HFFc6 (cell line): ENCODE results near the gene EFNB2. TPM values are rescaled to one million over a fixed set of nuclear protein-coding genes. Genes with fewer than 3 reads are reported as not detected.

Experiments
- DNase-seq: peaks from one replicate; pipeline ENCODE4 v3.0.0-alpha.2; 2018
- H3K27ac Mint-ChIP-seq: 2 replicates; pipeline ENCODE4 v1.8.0; 2020; ENCODE audit warnings: mild to moderate bottlenecking, mixed read lengths
- H3K27me3 Mint-ChIP-seq: 2 replicates; pipeline ENCODE4 v1.8.0; 2021; ENCODE audit warnings: mild to moderate bottlenecking, moderate library complexity, mixed read lengths; ENCODE audit not compliant: insufficient read depth
- H3K36me3 Mint-ChIP-seq: 2 replicates; pipeline ENCODE4 v1.8.0; 2021; ENCODE audit warnings: low read depth, mixed read lengths
- H3K4me1 Mint-ChIP-seq: 2 replicates; pipeline ENCODE4 v1.8.0; 2020; ENCODE audit warnings: low read depth, mixed read lengths
- H3K4me3 Mint-ChIP-seq: 2 replicates; pipeline ENCODE4 v1.8.0; 2020; ENCODE audit warnings: mild to moderate bottlenecking, moderate library complexity, mixed read lengths
- H3K9me3 Mint-ChIP-seq: 2 replicates; pipeline ENCODE4 v1.8.0; 2020; ENCODE audit warnings: mild to moderate bottlenecking, mixed read lengths
- total RNA-seq, 6 experiments: library from RNA; stranded (reverse); fragmentation: NEBNext Ultra II Directional; extraction: Animal tissue kit (Norgen Biotek cat#: 25700); gene quantifications; 2 replicates in 1 of 6; 3 replicates in 5 of 6; pipeline ENCODE4 v1.2.3, GENCODE V29; 2021
- TF ChIP-seq, protein P1 (sequence below): fragments of 200-600 bp; sonication (generic); IDR thresholded peaks from 2 replicates; pipeline ENCODE4 v1.5.0; 2021; ENCODE audit warnings: antibody characterized with exemption, mild to moderate bottlenecking

Gene EFNB2
- total RNA-seq, 6 experiments from 2014 or later: 8.1 to 32.5 (median 30.6) TPM

DNA sequence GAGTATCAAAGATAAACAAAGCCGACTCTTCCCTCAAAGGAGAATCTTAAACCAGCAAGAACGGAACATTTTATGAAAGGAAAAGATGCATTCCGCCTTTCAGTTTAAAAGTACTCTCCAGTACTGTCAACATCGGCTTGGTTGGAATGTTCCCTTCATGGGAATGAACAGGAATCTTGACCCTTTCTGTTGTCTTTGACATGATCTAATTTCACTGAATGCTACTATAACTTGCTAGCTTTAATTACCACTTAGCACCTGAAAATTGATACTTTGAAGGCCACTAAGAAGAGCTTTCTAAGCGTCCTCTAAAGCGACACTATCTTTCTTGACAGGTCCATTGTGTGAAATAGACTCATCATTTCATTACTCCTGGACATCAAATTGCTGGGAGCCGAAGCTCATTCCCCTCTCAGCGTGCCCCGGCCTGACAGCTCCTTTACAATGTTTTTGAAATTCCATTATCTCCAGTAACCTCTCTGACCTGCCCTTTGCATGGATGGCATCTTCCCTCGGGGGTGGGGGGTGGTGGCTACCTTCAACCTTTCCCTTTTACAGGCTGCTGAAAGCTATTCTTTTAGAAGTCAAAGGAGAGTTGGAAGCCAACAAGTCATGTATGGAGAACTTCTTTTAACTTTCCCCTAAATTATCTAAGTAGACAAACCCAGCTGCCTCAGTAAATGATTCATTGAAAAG lies 67.9 kb downstream of the EFNB2 start:
- H3K36me3 Mint-ChIP-seq: no peaks in the 10 kb centered on the region
- H3K9me3 Mint-ChIP-seq: no peaks in the 10 kb centered on the region
- no peak overlapping the region for H3K27ac Mint-ChIP-seq
- peaks cover 8% of the 10 kb centered on the region for H3K27me3 Mint-ChIP-seq
- peaks cover 11% of the 10 kb centered on the region for H3K4me1 Mint-ChIP-seq
- TF ChIP-seq, protein P1, sequence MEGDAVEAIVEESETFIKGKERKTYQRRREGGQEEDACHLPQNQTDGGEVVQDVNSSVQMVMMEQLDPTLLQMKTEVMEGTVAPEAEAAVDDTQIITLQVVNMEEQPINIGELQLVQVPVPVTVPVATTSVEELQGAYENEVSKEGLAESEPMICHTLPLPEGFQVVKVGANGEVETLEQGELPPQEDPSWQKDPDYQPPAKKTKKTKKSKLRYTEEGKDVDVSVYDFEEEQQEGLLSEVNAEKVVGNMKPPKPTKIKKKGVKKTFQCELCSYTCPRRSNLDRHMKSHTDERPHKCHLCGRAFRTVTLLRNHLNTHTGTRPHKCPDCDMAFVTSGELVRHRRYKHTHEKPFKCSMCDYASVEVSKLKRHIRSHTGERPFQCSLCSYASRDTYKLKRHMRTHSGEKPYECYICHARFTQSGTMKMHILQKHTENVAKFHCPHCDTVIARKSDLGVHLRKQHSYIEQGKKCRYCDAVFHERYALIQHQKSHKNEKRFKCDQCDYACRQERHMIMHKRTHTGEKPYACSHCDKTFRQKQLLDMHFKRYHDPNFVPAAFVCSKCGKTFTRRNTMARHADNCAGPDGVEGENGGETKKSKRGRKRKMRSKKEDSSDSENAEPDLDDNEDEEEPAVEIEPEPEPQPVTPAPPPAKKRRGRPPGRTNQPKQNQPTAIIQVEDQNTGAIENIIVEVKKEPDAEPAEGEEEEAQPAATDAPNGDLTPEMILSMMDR: no peak
- no peak overlapping the region for H3K4me3 Mint-ChIP-seq
- no peak for DNase-seq

- DNase-seq: no peak
- Mint-ChIP-seq H3K9me3 (no peaks in the 10 kb centered on the region), H3K36me3 (no peaks in the 10 kb centered on the region), H3K4me3 (no peak overlapping the region), H3K27ac (no peak overlapping the region), H3K4me1 (peaks cover 4% of the 10 kb centered on the region), H3K27me3 (peaks cover 13% of the 10 kb centered on the region)
- TF ChIP-seq, protein P1: no peak
Measured at GRCh38 chr13:106466691-106467426, 68.6 kb downstream of the EFNB2 start.

DNA sequence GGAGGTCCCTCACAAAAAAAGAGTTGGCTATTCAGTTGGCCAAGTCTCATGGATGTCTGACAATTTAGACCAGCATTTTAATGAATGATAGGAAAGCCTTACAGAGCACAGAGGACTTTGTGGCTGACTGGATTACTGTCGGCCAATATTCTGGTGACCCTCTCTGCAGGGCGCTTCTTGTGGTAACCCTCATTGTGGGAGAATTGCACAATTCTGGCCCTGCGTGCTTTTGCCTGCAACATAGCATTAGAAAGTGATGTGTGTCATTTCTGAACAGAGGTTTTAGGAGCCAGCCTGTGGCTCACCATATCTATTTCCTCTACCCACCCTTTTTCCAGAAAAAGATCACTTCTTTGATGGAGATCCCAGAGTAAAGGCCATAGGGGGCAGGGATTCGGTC lies 71.4 kb downstream of the EFNB2 start:
- Mint-ChIP-seq H3K9me3 (no peaks in the 10 kb centered on the region), H3K4me3 (no peak overlapping the region), H3K27ac (no peak overlapping the region), H3K27me3 (peaks cover 27% of the 10 kb centered on the region), H3K4me1 (no peaks in the 10 kb centered on the region), H3K36me3 (no peaks in the 10 kb centered on the region)
- TF ChIP-seq, protein P1: no peak
- no peak for DNase-seq

DNA sequence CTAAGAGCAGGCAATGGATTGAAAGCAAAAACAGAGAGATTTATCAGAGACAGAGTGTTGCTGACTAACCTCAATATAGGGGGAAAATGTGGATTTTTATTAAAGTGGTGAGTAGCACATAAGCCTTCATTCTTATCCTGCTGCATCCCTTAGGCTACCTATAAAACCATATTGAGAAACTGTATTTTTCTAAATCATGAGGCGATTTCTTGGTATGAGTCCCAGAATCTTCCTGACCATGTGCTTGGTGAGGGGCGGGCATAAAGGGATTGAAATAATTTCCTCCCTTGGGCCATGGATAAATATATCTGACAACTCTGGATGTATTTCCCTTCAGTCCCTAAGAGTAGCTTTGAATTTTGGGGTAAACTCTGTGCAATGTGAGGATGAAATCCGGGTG lies 72.8 kb downstream of the EFNB2 start:
- Mint-ChIP-seq H3K36me3 (no peaks in the 10 kb centered on the region), H3K9me3 (no peaks in the 10 kb centered on the region), H3K27me3 (peaks cover 33% of the 10 kb centered on the region), H3K4me3 (no peak overlapping the region), H3K27ac (no peak overlapping the region), H3K4me1 (no peaks in the 10 kb centered on the region)
- TF ChIP-seq, protein P1: no peak
- no peak for DNase-seq

- H3K4me3 Mint-ChIP-seq: no peak overlapping the region
- TF ChIP-seq, protein P1: no peak
- H3K36me3 Mint-ChIP-seq: no peaks in the 10 kb centered on the region
- H3K27ac Mint-ChIP-seq: no peak overlapping the region
- no peaks in the 10 kb centered on the region for H3K4me1 Mint-ChIP-seq
- H3K27me3 Mint-ChIP-seq: peaks cover 34% of the 10 kb centered on the region
- H3K9me3 Mint-ChIP-seq: no peaks in the 10 kb centered on the region
- no peak for DNase-seq
Measured at GRCh38 chr13:106455777-106456176, 79.7 kb downstream of the EFNB2 start.
